NCI-H1694 treated with DMSO at 0.1 percent for 48 hours (cell line): ENCODE measurements around the gene SRRD.
"Not testable (repeated sequence)": the region's sequence is repeated elsewhere in the genome, so short reads cannot be mapped to it uniquely, and the experiment has no call there.

ENCODE experiments used
- DNase-seq: peaks from one replicate; lab custom pipeline; 2025; lab: John Stamatoyannopoulos, UW

Gene SRRD, protein sequence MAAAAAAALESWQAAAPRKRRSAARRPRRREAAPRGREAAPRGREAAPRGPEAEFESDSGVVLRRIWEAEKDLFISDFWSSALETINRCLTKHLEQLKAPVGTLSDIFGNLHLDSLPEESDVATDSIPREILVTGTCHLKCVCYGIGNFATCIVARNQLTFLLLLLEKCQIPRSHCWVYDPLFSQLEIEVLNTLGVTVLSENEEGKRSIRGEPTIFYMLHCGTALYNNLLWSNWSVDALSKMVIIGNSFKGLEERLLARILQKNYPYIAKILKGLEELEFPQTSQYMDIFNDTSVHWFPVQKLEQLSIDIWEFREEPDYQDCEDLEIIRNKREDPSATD

DNA sequence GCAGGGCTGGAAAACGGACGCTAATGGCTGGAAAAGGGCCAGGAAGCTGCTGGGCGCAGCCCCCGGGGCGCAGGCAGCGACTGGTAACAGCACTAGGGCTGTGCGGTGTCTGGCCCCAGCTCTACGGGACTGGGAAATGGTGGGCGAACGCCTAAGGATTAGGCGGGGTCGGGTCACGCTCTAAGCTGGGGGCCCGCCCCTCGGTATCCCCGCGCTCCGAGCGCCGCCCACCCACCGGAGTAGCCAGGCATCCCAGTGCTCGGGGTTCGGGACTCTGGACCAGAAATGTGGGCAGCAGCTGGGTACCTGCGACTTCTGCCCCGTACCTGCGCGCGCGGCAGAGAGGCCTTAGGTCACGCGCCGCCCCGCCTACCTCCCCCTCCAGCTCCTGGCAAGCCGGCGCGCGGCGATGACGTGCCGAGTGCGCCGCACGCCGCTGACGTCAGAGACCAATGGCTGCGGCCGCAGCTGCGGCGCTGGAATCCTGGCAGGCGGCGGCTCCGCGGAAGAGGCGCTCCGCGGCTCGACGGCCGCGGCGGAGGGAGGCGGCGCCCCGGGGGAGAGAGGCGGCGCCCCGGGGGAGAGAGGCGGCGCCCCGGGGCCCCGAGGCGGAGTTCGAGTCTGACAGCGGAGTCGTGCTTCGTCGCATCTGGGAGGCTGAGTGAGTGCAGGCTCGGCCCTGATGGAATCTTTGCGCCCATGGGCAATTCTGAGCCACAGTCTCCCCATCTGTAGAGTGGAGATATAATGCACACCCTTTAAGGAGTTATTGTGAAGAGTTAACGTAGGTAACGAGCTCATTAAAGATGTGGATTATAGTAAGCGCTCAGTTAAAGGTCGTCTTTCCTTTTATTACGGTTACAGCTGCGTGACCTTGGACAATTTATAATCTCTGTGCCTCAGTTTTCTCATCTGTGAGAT lies at the start of gene SRRD, which contains the start of gene HPS4:
SRRD (plus strand) TSS at position 439 of the 921 bp plus-strand sequence; CDS start at position 453, 14 bp downstream.
HPS4 (minus strand) TSS at position 345 of the 921 bp plus-strand sequence. CDS start 2,021 bp downstream, outside the sequence.
- DNase-seq: peak; percentile 43

DNA sequence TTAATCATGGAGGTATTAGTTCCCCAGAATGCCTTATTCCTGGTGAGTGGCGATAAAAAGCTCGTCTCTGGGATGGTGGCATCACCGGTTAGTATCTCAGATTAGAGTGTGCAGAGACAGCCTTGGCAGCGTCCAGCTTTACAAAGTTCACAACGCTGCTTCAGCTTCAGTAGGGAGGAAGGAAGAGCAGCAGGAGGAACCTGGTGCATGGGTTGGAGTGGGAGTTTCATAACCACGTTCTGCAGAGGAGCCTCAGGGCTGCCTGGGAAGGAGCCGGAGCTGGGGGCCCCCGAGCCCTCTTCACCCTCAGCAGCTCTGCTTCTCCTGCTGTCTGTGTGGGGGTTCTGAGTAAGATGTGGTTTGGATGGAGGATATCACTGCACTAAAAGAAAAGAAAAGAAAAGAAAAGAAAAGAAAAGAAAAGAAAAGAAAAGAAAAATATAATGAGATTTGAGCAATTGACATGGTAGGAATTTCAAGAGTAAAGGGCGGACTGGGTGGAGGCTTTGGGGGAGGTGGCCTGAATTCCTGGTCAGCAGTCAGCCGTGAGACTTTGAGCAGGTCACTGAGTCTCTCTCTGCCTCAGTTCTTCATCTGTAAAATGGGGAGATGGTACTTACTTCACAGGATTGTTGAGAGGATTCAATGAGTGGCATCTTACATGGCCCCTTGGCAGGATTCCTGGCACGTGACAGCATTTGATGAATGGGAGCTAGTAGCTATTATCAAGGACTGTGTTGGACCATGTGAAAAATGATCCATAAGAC lies 48.2 kb upstream of the SRRD start:
- no peak for DNase-seq

DNA sequence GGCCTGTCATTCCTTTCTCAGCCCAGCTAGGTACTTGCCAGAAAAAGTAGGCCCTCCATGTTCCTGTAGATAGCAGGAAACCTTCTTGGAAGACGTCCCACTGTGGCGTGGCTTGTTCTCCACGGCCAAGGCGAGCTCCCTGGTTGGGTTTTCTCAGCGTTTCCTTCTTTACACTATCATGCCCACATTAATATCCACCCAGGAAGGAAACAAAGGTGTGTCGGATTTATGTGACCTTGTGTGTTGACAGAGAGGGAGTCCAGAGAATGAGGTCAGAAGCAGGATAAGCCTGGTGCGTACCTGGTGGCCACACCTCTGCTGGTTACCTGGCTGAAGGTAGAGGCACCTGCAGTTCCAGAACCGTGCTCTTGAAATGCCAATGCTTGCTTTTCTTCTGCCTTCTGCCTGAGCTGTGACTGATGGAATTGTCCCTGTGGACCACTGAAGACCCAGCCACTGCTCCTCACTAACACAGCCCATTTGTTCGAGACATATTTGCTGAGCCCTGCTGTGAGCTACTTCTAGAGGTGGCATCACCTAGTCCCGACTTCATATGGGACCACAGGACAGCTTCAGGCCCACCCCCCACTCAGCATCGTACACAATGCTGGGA lies 46.7 kb upstream of the SRRD start:
- no peak for DNase-seq

DNA sequence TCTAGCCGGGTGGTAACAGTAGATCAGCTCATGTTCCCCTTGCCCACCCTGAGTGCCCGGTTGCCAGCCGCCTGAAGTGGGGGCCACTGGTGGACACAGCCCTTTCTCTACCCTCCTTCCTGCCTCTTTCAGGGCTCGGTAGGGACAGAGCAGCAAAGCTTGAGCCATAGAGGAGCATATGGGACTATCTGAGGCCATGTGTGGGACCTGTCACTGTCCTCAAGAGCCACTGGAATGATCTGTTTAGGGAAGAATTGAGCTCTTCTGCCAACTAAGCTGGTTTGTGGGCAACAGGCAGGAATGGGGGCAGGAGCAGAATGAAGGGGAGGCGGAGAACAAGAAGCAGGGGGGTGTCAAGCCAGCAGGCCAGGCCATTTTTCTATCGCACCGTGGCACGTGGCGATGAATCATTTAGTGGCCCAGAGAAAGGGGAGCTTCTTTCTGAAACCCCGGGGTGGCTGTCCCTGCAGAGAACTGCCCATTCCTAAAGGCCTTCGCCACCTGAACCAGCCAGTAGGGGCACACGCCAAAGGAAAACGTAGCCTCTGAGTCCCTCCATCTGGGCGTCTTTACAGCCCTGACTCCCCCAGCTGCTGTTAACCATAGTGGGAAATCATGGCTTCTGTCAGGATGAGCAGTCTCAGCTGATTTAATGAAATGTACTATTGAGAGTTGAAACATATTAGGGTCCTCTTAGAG lies 45.8 kb upstream of the SRRD start:
- DNase-seq: no peak

DNA sequence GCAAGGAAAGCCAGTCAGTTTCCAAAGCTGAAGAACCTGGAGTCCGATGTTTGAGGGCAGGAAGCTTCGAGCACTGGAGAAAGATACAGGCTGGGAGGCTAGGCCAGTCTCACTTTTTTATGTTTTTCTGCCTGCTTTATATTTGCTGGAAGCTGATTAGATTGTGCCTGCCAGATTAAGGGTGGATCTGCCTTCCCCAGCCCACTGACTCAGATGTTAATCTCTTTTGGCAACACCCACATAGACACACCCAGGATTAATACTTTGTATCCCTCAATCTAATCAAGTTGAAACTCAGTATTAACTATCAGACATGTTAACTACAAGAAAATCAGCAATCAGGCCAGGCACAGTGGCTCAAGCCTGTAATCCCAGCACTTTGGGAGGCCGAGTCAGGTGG lies 44.9 kb upstream of the SRRD start:
- DNase-seq: not testable (repeated sequence)

DNA sequence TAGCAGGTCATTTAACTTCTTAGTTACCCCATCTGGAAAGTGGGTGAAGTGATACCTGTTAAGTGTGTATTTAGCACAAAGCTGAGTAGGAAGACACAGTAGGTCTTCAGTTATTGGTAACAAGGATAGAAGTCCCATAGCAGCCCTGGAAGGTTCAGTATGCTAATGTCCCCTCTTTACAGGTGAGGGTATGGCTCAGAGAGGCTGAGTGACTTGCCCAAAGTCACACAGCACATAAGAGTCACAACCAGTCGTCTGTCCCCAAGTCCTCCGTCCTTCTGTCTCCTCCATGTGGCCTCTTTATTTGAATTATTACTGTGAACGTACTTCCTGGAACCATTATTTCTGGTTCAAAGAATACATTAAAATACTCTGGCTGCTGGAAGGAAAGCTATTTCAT lies 44.1 kb upstream of the SRRD start:
- DNase-seq: no peak

DNA sequence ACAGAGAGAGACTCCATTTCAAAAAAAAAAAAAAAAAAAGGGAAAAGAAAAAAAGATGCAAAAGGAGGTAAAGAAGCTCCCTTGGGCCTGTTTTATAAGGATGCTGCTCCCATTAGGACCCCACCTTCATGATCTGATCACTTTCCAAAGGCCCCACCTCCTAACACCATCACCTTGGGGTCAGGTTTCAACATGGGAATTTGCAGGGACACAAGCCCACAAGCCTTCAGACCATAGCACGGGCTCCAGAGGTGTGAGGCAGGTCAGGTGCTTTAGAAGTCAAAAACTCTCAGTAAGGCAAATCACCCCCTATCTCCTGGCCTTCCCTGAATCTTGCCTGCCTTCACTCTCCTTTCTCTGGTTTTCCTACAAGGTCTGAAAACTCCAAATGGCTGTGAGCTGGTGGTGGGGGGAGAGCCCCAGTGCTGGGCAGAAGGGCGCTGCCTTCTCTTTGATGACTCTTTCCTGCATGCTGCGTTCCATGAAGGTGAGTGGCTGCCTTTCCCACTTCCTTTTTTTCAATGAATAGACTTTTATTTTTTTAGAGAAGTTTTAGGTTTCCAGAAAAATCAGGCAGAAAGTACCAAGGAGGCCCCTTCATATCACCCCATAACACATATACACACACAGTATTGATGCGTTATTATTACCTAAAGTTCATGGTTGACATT lies 41.5 kb upstream of the SRRD start:
- DNase-seq: no peak

DNA sequence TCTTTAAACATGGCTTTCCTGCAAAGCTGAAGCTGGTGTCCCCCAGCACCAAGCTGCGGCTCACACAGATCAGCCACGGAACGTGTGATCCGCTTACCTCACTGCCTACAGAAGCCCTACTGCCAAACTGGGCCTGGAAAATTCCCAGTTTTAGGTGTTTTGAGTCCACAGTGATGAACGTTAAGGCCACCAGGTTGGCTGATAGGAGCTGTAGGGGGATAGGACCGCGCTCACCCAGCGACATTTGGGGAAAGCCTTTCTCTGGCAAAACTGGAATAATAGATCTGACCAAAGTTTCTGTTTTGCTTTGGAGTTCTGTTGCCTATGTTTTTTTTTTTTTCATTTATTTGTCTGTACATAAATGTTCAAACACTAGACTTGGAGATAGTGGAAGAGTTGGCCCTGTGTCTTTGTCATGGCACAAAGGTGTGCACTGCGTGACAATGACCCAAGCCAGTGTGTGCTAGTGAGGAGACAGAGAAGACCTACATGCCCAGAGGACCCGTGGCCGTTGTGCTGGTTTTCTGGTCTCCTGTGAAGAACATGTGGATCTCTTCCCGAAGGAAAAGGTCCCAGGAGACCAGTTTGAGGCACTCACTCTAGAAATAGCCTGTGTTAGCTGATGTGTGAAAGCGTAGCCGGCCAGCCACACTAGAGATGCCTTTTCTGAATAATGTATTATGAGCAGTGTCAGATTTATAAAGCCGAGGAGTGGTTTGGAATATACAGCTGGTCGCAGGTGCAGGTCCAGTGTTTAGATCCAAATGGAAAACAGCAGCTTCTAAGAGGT lies 39.6 kb upstream of the SRRD start:
- no peak for DNase-seq

DNA sequence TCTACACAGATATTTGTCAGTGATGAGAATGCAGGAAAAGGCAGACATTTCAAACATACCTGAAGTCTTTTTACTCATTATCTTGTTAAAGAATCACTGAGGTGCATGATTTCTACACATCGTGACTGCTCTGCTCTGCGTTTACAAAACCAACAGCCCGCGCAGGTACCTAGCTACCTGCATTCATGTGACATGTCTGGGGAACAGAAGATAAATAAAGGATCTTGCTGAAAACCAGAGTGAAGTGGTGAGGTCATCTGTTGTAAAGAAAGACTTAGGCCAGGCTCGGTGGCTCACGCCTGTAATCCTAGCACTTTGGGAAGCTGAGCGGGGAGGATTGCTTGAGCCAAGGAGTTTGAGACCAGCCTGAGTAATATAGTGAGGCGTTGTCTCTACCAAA lies 38.9 kb upstream of the SRRD start:
- no peak for DNase-seq

DNA sequence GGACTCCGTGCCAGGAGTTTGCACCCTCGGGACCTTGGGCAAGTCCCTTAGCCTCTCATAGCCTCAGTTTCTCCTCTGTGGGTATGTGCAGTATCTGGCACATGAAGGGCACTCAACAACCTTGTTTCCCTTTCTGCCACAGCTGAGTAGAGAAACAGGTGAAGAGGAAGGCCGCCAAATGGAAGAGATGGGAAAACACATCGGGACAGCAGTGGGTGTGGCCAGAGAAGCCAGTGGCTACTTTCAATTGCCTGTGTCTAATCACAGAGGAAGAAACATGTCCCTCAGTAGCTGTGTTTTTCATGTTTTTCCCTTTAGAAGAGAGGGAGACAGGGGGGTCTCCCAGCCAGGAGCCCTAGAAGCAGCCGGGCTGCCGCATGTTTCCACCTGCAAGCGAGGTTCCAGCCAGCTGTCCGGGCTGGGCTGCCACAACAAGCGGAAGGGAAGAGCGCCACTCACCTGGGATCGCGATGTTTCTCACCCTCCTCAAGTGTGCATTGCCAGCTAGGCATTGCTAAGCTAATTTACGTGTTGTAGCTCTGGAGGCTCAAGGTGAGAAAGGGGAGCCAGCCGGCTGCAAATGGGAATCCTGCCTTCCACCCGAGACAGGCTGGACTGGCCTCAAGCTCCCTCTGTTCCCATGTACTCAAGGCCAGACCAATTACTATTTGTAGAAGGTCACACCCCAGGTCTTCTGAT lies 38.0 kb upstream of the SRRD start:
- no peak for DNase-seq

DNA sequence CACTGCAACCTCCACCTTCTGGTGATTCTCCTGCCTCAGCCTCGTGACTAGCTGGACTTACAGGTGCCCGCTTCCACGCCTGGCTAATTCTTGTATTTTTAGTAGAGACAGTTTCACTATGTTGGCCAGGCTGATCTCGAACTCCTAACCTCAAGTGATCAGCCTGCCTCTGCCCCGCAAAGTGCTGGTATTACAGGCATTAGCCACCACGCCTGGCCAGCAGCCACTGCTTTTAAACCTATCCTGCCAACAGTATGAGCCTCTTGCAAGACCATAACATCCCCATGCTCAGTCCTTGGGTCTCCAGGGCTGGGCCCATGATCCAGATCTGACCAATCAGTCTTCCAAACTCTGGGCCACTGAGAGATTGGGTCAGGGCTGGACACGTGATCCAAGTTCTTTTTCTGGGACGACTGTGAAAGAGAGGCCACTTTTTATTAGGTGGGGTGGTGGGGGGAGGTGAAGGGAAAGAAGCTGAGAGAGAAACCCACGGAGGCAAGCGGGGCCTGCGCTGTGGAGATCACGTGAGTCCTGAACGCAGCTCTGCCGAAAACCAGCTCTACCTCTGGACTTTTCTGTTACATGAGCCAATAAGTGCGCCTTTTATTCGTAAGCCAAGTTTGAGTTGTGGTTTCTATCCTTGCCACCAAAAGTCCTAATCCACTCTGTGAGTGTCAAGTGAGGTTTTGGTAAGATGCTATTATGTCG lies 36.7 kb upstream of the SRRD start:
- no peak for DNase-seq

DNA sequence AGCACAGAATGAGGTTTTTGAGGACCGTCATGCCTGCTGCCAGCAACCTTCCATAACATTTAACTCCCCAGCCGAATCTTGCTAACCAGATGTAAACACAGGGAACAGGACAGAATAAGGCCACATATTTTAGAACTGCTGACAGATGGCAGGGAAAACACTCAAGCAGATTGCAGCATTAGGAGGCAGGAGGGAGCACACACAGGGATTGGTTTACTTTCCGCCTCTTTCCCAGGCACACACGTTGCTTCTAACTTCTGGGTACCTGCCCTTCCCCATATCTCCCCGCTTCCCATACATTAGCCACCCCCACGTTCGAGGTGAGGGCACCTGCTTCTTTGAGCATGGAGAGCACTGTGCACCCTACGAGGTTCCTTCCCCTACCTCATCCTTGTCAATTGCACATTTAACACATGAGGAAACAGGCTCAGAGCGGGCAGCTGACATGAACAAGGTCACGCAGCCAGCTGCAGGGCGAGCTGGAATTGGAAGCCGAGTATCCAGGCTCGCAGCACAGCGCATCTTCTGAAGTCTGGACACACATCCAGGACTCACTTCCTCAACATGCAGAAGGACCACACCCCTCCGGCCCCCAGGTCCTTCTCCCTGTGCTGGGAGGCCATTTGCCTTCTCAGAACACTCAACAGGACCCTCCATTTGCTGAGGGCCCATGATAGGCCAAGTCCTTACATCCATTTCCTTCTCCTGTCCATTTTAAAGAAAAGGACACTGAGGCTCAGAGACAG lies 35.9 kb upstream of the SRRD start:
- peak; percentile 83 for DNase-seq

DNA sequence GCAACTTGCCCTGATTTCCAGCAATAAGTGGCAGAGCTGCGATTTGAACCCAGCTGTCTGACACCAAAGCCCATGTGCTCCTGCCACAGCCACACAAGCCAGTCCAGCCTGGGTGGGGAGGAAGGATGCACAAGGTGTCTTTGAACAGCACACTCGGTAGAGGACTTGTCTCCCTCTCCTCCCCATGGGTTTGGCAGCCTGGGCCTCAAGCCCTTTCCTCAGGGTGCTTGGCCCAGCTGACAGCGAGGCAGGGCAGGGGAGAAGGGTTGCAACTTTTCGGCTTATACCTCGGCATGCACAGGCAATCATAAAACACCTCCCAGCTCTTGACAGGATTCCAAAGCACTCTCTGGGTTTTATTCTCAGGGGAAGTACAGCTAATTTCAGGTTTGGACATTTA lies 35.3 kb upstream of the SRRD start:
- DNase-seq: no peak

DNA sequence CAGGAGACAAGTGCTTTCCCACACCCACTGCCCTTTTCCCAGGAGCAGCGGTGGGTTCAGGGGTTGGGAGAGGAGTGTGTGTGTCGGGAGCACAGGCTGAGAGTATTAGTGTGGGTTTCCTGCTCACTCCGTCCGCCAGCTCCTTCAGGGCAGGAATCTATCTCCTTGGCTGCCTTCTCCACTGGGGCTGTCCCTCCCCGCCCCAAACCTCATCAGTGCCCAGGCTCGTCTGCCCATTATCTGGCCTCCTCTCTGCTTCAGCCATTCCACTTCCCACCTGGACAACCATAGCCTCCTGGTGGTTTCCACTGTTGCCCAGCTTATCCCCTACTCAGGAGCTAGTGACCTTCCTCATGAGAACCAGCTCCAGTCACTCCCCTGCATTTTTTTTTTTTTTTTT lies 34.7 kb upstream of the SRRD start:
- DNase-seq: no peak

DNA sequence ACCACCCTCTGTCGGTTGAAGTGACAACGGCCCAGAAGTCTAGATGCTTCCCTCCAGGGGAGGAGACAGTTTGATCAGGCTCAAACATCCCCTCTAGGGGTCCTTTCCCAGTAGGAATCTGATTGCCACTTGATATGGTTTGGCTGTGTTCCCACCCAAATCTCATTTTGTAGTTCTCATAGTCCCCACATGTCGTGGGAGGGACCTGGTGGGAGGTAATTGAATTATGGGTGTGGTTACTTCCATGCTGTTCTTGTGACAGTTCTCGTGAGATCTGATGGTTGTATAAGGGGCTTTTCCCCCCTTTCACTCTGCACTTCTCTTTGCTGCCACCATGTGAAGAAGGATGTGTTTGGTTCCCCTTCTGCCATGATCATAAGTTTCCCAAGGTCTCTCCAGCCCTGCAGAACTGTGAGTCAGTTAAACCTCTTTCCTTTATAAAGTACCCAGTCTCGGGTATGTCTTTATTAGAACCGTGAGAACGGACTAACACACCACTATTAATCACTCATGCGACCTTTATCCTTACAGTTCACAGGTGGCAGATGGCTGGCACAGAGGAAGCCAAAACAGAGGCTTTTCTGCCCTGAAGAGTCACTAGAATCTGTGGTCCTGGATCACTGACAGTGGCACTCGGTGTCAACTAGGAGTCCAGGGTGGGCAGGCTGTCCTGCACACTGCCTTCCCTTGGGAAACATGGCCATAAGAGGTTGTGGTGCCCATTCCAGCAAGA lies 33.1 kb upstream of the SRRD start:
- peak; percentile 36 for DNase-seq

DNA sequence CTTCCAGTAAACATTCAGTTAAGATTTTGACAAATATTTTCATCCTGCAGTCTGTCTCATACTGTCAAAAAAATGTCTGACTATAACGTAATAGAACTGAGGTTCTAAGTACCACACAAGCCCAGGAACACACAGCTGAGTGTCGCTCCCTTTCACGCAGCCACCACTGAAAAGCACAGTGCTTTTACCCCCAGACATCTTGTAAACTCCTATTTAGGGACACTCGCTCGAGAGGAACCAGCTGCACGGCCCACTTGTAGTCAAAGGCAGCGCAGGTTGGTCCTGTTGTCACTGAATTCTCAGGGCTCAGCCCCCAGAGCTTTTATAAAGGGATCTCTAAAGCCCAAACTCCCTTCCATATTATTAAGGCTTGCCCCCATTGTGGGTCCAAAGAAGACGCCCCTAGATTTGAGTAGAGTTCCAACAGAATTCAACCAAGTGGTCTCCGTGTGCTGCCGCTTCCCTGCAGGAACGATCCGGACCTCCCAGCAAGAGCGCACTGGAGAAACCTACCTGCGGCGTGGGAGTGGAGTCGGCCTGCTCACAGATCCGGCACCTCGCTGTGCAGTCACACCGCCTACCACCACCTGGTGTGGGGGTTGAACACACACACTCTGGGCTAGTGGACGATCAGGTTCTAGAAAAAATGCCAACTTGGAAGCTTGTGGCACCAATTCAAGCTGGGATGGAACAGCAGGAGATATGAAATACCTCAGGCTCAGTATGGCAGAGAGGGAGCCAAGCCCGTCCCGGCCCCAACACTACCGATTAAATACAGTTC lies 31.3 kb upstream of the SRRD start:
- DNase-seq: no peak
